Measurements from ENCODE around the gene DCUN1D4.
"Not testable (repeated sequence)": the region's sequence is repeated elsewhere in the genome, so short reads cannot be mapped to it uniquely, and the experiment has no call there.

The DCUN1D4 gene

DNA sequence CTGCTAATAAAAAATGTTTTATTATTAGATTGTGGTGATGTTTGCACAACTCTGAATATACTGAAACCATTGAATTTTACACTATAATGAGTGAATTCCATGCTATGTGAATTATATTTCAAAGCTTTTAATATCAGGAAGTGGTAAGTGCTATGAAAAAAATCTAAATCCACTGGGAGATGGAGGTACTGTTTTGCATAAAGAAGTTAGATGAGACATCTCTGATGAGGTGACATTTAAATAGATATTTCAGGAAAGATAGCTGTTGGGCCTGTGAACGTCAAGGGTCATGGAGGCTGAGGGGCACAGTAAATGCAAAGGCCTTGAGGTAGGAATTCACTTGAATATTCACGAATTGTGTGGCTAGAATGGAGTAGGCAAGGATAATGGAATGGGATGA lies 12.3 kb downstream of the DCUN1D4 start:
- DNase-seq (ENCODE audit: low read depth), result no peak

- DNase-seq (ENCODE audit: low read depth), result no peak
These were observed 12.8 kb downstream of the DCUN1D4 start for GRCh38 chr4:51855751-51856150.

GRCh38 chr4:51858605-51859202 lies 15.8 kb downstream of the DCUN1D4 start:
- no peak for DNase-seq (ENCODE audit: low read depth)

- DNase-seq (ENCODE audit: low read depth), result no peak
These were observed 16.6 kb downstream of the DCUN1D4 start for GRCh38 chr4:51859476-51860031.

DNA sequence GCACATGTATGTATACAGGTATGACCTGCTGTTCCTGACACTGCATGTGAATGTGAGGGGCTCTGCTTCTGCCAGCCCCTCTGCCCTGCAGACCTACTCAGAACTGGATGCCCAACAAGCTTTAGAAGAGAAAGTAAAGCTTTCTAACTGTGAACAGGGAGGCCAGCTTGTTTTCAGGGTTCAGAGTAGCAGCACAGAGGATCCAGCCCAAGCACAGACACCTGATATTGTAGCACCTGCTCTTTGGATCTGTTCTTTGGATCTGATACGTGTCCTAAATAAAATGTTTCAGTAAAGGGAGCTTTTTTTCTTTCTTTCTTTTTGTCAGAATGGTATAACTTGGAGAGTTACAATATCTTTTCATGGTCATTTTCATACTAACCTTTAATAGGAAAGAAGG lies 19.2 kb downstream of the DCUN1D4 start:
- DNase-seq (ENCODE audit: low read depth), result no peak

GRCh38 chr4:51862781-51863180 lies 19.8 kb downstream of the DCUN1D4 start:
- no peak for DNase-seq (ENCODE audit: low read depth)

DNA sequence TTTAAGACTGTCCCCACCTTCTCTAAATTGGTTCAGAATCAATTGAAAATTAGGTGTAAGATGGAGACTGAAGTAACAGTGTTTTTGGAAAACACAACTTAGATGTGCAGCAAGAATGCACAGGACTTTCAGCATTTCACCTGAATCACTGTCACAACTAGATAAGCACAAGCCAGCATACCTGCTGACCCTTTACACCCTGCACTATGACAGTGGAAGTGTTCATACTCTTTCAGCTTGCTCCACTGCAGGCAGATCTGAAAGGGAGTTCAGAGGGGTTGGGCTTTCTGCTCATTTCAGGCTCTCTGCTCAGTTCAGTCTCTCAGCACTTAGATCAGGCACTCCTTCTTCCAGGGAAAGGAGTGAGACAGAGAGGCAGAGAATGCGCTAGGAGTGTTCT lies 22.8 kb downstream of the DCUN1D4 start:
- DNase-seq (ENCODE audit: low read depth), result no peak

GRCh38 chr4:51866835-51867234 lies 23.9 kb downstream of the DCUN1D4 start:
- no peak for DNase-seq (ENCODE audit: low read depth)

DNA sequence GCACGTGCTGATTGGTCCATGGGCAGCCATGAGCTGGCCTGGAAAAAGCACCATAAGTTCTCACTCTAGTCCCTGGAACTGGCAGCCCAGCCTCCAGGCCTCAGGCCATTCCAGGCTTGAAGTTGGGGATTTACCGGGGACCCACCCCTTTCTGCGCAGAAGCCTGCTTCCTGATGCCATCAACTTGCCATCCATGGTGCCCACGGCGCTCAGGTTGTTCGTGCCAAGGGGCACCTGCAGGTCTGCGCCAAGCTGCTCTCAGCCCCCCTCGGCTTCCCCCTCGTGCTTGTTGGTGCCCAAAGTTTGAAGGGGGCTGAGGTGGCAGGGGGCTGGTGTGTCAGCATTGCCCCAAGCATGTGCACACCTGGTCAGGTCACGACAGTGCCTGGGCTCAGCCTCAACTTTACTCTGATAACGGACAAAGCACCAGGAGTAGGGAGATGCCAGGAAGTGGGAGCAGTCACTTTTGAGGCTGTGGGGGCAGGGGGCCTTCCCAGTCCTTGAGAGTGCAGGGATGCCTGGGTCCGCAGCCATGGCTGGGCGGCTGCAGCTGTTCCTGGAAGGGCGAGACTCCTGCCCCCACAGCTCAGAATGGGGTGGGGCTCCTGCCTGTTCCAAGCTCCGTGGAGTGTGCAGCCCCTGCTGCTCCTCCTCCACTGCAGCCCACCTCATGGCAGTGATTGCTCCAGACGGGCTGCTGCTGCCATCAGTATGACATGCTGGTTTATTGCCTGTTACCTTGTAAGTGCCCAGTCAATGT lies 24.9 kb downstream of the DCUN1D4 start:
- DNase-seq (ENCODE audit: low read depth), result no peak

GRCh38 chr4:51868449-51868847 lies 25.5 kb downstream of the DCUN1D4 start:
- DNase-seq (ENCODE audit: low read depth), result no peak

DNA sequence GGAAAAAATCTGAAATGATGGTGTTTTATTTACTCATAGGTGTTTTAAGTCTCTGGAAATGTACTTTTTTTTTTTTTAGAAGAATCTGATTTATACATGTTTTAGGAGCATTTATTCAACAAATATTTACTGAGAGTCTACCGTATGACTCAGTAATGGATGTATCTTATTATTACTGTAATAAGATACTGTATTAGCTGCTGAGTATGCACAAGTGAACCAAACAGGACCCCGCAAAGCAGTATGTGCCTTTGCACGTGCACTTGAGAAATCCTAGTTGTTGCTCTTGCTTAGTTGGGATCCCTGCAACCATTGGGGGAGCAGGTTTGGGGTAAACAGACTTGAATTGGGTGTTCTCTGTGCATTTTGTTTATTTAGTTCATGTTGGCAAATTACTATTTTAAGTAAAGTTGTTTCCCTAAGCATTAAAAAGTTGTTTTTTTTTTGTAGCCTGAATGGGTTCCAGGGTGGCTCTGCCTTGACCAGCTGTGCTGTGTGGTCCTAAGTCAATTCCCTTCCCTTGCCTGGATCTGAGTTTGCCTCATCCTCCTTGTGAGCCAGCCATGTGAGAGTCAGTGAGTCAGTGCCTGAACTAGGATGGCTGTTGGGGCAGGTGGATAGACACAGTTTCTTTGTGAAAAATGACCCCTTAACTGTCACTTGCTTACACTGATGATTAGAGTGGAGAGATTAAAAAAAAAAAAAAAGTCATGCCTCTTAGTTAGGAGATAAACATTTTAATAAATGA lies 27.7 kb downstream of the DCUN1D4 start:
- no peak for DNase-seq (ENCODE audit: low read depth)

GRCh38 chr4:51872283-51872997 lies 29.5 kb downstream of the DCUN1D4 start:
- DNase-seq (ENCODE audit: low read depth), result no peak

GRCh38 chr4:51874551-51874950 lies 31.6 kb downstream of the DCUN1D4 start:
- no peak for DNase-seq (ENCODE audit: low read depth)

DNA sequence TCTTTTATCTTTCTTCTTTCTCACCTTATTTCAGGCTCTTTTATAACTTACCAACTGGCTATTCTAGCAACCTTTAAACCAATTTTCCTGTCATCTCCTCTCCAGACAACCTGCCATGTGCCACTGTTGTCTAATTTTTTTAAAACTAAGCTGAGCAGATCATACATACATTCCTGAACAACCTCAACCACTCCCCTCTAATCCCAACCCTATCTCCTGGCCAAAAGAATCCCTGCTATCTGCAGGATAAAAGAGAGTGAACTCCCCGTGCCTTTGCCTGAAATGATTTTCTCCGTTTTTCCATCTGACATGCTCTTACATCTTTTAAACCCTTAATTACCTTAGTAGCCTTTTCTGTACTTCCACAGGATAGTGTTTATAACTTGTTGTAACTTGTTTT lies 35.5 kb downstream of the DCUN1D4 start:
- no peak for DNase-seq (ENCODE audit: low read depth)

GRCh38 chr4:51880016-51880915 lies 37.3 kb downstream of the DCUN1D4 start:
- DNase-seq (ENCODE audit: low read depth), result no peak

- DNase-seq (ENCODE audit: low read depth), result no peak
These were observed 41.1 kb downstream of the DCUN1D4 start for GRCh38 chr4:51884055-51884454.

GRCh38 chr4:51884606-51885005 lies 41.7 kb downstream of the DCUN1D4 start:
- no peak for DNase-seq (ENCODE audit: low read depth)

DNA sequence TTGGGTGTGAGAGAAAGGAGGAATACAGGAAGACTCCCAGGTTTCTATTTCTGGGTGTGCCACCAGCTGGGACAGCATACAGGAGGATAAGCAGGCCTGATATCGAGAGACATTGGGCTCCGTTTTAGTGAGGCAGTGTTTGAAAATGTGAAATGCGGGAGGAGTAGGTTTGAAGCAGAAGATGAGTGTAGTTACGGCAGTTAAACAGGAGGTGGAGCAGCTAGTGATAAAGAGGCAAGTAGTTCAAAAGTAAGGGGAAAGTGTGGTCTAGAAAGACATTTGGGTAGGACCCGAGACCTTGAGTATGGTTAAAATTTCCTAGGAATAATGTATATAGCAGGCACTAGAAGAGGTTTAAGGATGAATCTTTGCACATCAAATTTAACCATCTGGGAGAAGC lies 42.4 kb downstream of the DCUN1D4 start:
- DNase-seq (ENCODE audit: low read depth), result no peak

DNA sequence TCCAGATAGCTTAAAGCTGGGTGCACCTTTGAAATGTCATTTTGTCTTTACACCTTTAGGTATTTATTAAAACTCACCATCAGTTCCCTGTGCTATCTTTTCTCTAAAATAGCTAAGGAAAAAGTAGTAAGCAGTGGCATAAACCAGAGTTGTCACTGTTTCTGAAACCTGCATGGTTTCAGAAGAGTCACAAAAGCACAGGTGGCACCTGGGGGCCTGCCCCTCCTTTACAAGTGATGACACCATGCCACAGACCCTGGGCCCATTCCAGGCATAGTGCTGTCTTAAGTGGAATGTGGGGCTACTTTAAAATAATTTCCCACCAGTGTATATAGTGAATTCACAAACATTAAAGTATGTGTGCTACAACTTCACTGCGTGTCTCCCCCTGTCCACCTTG lies 47.8 kb downstream of the DCUN1D4 start:
- no peak for DNase-seq (ENCODE audit: low read depth)

GRCh38 chr4:51893402-51893801 lies 50.4 kb downstream of the DCUN1D4 start:
- DNase-seq (ENCODE audit: low read depth), result not testable (repeated sequence)

DNA sequence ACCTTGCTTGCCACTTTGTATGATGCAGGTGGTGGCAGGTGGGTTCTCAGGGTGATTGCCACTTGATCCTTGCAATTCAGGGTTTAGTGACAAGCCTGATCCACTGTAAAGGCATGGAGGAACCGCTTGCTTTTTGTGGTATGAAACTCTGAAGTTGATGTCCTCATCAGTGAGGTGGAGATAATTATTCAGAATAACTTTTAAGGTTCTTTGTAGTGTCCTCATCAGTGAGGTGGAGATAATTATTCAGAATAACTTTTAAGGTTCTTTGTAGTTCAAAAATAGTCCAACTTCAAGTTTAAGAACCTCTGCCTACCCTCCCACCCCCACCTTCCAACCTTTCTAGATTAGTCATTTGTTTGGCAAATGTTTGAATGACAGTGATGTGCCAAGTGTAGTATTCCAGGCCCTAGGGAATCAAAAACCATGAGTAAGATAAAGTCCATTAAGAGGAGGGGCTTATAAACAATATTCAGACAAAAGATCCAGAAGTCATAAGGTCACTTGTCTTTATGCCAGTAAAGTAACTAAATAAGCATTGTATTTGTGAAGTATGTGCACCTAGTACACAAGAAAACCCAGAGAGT lies 51.2 kb downstream of the DCUN1D4 start:
- DNase-seq (ENCODE audit: low read depth), result no peak
